Skin epidermis (tissue), 12 donors: Measurements from ENCODE around the gene LTBP1.
A peak's percentile ranks its signal among the peaks of the same experiment; 100 is the strongest.

ENCODE experiments used
- H3K27ac ChIP-seq, 21 experiments: fragments of 200-600 bp; sonication (generic) in 11 of 21; one replicate each; pipeline ENCODE4 v1.5.0; 2020; ENCODE audit warnings: mild to moderate bottlenecking in 3 of 21, inconsistent platforms in 2 of 21, moderate library complexity in 2 of 21
- H3K4me3 ChIP-seq, 7 experiments: fragments of 200-600 bp; sonication (generic) in 2 of 7; one replicate each; pipeline ENCODE4 v1.5.0; 2020; ENCODE audit warnings: inconsistent platforms in 2 of 7, mild to moderate bottlenecking in 2 of 7, moderate library complexity in 1 of 7

The LTBP1 gene

GRCh38 chr2:32926708-32927084, 20.1 kb upstream of the LTBP1 start:
- Histone ChIP-seq H3K27ac (no peak overlapping the region), H3K4me3 (no peak overlapping the region)

GRCh38 chr2:32930436-32930835, 16.3 kb upstream of the LTBP1 start:
- Histone ChIP-seq H3K4me3 (no peak overlapping the region), H3K27ac (no peak overlapping the region)

- Histone ChIP-seq H3K4me3 (no peak overlapping the region), H3K27ac (peak overlapping the region in 1 of 21 experiments; percentile 48)
Measured at GRCh38 chr2:32931519-32931918, 15.2 kb upstream of the LTBP1 start.

GRCh38 chr2:32931945-32932709, 14.6 kb upstream of the LTBP1 start:
- H3K4me3 ChIP-seq: no peak overlapping the region
- H3K27ac ChIP-seq: peak overlapping the region in 1 of 21 experiments; percentile 48

- H3K4me3 ChIP-seq: no peak overlapping the region
- H3K27ac ChIP-seq: no peak overlapping the region
Measured at GRCh38 chr2:32932825-32933755, 13.7 kb upstream of the LTBP1 start.

GRCh38 chr2:32933756-32934095, 13.0 kb upstream of the LTBP1 start:
- no peak overlapping the region for H3K4me3 ChIP-seq
- no peak overlapping the region for H3K27ac ChIP-seq

- no peak overlapping the region for H3K27ac ChIP-seq
- no peak overlapping the region for H3K4me3 ChIP-seq
Measured at GRCh38 chr2:32937602-32938448, 8.9 kb upstream of the LTBP1 start.

- Histone ChIP-seq H3K4me3 (no peak overlapping the region), H3K27ac (no peak overlapping the region)
Measured at GRCh38 chr2:32938934-32939333, 7.8 kb upstream of the LTBP1 start.

GRCh38 chr2:32940316-32940997, 6.3 kb upstream of the LTBP1 start:
- no peak overlapping the region for H3K4me3 ChIP-seq
- H3K27ac ChIP-seq: no peak overlapping the region

GRCh38 chr2:32941944-32942690, 4.6 kb upstream of the LTBP1 start:
- Histone ChIP-seq H3K4me3 (no peak overlapping the region), H3K27ac (no peak overlapping the region)

GRCh38 chr2:32942793-32943485, 3.8 kb upstream of the LTBP1 start:
- H3K4me3 ChIP-seq: no peak overlapping the region
- H3K27ac ChIP-seq: no peak overlapping the region

GRCh38 chr2:32945286-32945685, 1.5 kb upstream of the LTBP1 start:
- no peak overlapping the region for H3K4me3 ChIP-seq
- H3K27ac ChIP-seq: no peak overlapping the region

- Histone ChIP-seq H3K4me3 (peak overlapping the region; percentile 39 to 84 (median 70)), H3K27ac (peak overlapping the region in 18 of 21 experiments; percentile 5 to 92 (median 57))
Measured at GRCh38 chr2:32947076-32947483, 327 bp downstream of the LTBP1 start.

GRCh38 chr2:32947484-32948143, 861 bp downstream of the LTBP1 start:
- H3K4me3 ChIP-seq: peak overlapping the region; percentile 39 to 84 (median 70)
- peak overlapping the region in 16 of 21 experiments; percentile 5 to 92 (median 60) for H3K27ac ChIP-seq

GRCh38 chr2:32948266-32948665, 1.5 kb downstream of the LTBP1 start:
- H3K27ac ChIP-seq: peak overlapping the region in 1 of 21 experiments; percentile 92
- H3K4me3 ChIP-seq: peak overlapping the region in 3 of 7 experiments; percentile 68 to 79 (median 77)

- H3K27ac ChIP-seq: no peak overlapping the region
- H3K4me3 ChIP-seq: no peak overlapping the region
Measured at GRCh38 chr2:32949260-32949659, 2.5 kb downstream of the LTBP1 start.

GRCh38 chr2:32951672-32952071, 4.9 kb downstream of the LTBP1 start:
- no peak overlapping the region for H3K27ac ChIP-seq
- H3K4me3 ChIP-seq: no peak overlapping the region
